ENCODE data around the gene PGAP6.
"Not testable (repeated sequence)": the region's sequence is repeated elsewhere in the genome, so short reads cannot be mapped to it uniquely, and the experiment has no call there.

The PGAP6 gene

DNA sequence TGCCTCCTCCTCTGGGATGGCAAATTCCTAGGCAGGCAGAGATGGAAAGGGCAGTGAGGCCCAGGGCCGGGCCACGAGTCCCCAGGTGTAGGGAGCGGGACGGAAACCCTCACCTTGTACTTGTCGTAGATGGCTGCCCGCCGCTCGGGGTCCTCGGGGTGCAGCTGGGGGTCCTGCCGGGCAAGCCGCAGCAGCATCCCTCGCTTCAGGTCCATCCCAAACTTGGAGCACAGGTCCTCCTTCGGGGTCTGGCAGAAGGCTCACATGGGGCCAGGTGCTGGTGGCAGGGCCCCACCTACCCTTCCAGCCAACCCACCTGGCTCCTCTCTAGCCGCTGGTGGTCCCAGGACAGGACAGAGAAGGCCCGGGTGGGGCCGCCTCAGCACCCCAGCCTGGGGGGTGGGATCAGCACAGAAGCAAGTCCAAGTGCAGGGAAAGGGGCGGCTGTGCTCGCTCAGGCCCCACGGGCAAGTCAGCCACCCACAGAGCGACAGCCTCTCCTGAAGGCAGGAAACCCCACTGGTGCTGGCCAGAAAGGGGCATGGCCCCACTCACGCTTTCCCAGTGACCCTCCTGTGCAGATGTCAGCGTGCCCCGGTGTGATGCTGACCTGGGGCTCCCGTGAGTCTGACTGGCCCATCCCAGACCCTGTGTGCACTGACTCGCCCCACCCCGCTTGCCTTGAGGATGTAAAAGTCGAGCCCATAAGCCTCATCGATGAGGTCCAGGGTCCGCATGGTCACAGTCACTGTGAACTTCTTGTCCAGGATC, 13.2 kb downstream of the PGAP6 start:
- H3K27me3 Mint-ChIP-seq = no peaks in the 10 kb centered on the region
- H3K4me3 Mint-ChIP-seq = peak overlapping the region; percentile 80
- no peaks in the 10 kb centered on the region for H3K36me3 Mint-ChIP-seq

GRCh38 chr16:367333-367903, 14.4 kb downstream of the PGAP6 start:
- H3K27ac Mint-ChIP-seq = no peak overlapping the region
- peaks cover 16% of the 10 kb centered on the region for H3K4me1 Mint-ChIP-seq (ENCODE audit: low read depth)
- H3K9me3 Mint-ChIP-seq (ENCODE audit: low read depth) = no peaks in the 10 kb centered on the region
- no peaks in the 10 kb centered on the region for H3K36me3 Mint-ChIP-seq
- H3K27me3 Mint-ChIP-seq = no peaks in the 10 kb centered on the region
- no peak overlapping the region for H3K4me3 Mint-ChIP-seq

More for the DNA sequence above, 13.2 kb downstream of the PGAP6 start:
- Mint-ChIP-seq H3K9me3 (ENCODE audit: low read depth) (no peaks in the 10 kb centered on the region), H3K4me1 (ENCODE audit: low read depth) (peaks cover 15% of the 10 kb centered on the region), H3K27ac (no peak overlapping the region)

GRCh38 chr16:366476-366875, 15.3 kb downstream of the PGAP6 start:
- H3K4me3 Mint-ChIP-seq = no peak overlapping the region
- no peaks in the 10 kb centered on the region for H3K9me3 Mint-ChIP-seq (ENCODE audit: low read depth)
- no peaks in the 10 kb centered on the region for H3K36me3 Mint-ChIP-seq
- H3K27ac Mint-ChIP-seq = no peak overlapping the region
- H3K27me3 Mint-ChIP-seq = no peaks in the 10 kb centered on the region
- H3K4me1 Mint-ChIP-seq (ENCODE audit: low read depth) = peaks cover 16% of the 10 kb centered on the region

DNA sequence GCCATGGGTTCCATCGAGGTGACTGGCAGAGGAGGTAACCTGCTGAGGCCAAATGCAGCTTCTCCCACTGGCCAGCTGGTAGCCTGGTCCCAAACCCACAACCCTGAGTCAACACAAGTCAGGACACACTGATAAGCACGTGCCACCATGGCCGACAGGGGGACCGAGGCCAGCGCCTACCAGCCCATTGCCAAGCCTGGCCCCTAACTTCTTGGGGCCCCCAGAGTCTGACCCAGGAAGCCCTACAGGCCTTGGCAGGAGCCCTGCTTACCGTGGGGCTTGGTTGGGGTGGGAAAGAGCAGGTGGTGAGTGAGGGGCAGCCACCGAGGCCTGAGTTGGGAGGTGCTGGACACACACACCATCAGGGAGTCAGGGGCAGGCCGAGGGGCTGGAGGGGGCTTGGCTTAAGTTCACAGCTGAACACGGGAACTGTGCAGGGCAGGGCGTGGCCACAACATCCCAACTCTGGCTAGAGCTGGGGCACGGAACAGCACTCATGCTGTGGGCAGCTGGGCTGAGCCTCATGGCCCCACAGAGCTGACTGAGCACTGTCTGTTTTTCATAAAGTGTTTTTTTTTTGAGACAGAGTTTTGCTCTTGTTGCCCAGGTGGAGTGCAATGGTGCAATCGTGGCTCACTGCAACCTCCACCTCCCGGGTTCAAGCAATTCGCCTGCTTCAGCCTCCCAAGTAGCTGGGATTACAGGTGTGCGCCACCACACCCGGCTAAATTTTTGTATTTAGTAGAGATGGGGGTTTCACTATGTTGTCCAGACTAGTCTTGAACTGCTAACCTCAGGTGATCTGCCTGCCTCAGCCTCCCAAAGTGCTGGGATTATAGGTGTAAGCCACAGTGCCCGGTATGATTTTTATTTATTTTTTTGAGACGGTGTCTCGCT, 16.9 kb downstream of the PGAP6 start:
- Mint-ChIP-seq H3K4me3 (no peak overlapping the region), H3K27me3 (no peaks in the 10 kb centered on the region), H3K4me1 (ENCODE audit: low read depth) (peaks cover 9% of the 10 kb centered on the region), H3K9me3 (ENCODE audit: low read depth) (no peaks in the 10 kb centered on the region), H3K27ac (no peak overlapping the region), H3K36me3 (no peaks in the 10 kb centered on the region)

DNA sequence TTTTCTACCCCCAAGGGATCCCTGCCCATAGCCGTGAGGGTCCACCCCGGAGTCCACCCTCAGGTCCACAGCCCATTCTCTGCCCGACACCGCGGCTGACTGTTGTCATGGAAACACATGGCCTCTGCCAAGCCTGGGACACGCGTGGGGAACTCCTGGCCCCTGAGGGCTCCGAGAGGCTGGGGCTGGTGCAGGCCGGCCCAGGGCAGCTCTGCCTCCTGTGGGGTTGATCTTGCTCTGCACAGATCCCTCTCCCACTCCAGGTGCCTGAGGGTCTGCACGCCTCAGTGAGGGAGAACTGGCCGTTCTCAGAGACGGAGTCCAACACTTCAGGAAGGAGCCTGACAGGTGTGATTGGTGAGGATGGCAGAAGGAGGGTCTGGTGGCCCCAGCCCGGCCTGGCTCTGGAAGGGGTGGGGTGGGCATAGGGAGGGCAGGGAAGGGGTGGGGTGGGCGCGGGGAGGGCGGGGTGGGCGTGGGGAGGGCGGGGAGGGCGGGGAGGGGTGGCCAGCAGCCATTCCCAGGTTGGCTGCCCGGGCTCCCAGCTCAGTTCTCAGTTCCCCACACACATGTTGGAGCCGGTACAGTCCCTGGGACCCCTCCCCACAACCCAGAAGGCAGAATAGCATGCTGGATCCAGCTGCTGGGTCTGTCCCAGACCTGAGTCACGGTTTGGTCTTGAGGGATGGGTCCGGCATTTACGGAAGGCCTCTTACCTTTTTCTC, 17.9 kb downstream of the PGAP6 start:
- Mint-ChIP-seq H3K4me1 (ENCODE audit: low read depth) (peaks cover 5% of the 10 kb centered on the region), H3K27ac (no peak overlapping the region), H3K4me3 (no peak overlapping the region), H3K9me3 (ENCODE audit: low read depth) (no peaks in the 10 kb centered on the region), H3K27me3 (no peaks in the 10 kb centered on the region), H3K36me3 (no peaks in the 10 kb centered on the region)

DNA sequence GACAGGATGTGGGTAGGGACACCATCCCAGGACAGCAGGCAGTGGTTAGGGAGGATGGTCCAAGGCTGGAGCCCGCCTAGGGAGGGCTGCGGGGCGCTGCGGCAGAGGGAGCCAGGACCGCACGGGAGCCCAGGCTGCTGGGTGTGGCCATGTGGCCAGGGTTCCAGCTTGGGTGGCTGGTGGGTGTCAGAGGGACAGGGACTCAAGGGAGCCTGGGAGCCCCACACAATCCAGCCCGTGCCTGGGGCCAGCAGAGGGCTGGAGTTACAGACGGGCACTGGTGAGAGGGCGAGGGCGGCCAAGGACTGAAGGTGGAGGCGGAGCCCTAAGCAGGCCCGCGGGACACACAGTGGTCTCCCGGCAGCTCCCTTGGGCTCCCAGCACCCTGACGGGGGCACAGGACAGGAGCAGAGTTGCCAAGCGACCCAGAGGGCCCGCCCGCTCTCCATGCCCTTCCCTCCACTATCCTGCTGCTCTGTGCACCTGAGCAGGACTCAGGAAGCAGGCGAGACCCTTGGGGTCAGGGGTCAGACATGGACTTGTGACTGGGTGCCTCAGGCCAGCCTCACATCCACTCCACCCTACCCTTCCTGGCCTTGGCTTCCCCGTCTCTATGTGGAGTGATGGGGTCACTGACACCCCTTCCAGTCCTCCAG, 18.5 kb downstream of the PGAP6 start:
- Mint-ChIP-seq H3K27ac (no peak overlapping the region), H3K27me3 (no peaks in the 10 kb centered on the region), H3K9me3 (ENCODE audit: low read depth) (no peaks in the 10 kb centered on the region), H3K4me1 (ENCODE audit: low read depth) (peaks cover 5% of the 10 kb centered on the region), H3K36me3 (no peaks in the 10 kb centered on the region), H3K4me3 (no peak overlapping the region)

DNA sequence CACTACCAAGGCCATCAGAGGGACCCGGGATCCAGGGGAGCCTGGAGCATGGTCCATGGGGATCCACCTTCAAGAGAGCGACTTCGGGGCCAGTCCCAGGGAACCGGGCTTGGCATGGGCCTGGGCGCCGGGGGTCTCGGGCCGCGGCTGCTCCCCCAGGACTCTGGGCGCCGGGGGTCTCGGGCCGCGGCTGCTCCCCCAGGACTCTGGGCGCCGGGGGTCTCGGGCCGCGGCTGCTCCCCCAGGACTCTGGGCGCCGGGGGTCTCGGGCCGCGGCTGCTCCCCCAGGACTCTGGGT, 19.1 kb downstream of the PGAP6 start:
- not testable (repeated sequence) for H3K4me3 Mint-ChIP-seq; H3K4me1 Mint-ChIP-seq (ENCODE audit: low read depth); H3K27ac Mint-ChIP-seq; H3K9me3 Mint-ChIP-seq (ENCODE audit: low read depth); H3K27me3 Mint-ChIP-seq; H3K36me3 Mint-ChIP-seq

- H3K36me3 Mint-ChIP-seq = no peaks in the 10 kb centered on the region
- no peak overlapping the region for H3K27ac Mint-ChIP-seq
- no peaks in the 10 kb centered on the region for H3K27me3 Mint-ChIP-seq
- H3K9me3 Mint-ChIP-seq (ENCODE audit: low read depth) = no peaks in the 10 kb centered on the region
- H3K4me1 Mint-ChIP-seq (ENCODE audit: low read depth) = peaks cover 8% of the 10 kb centered on the region
- H3K4me3 Mint-ChIP-seq = peak overlapping the region; percentile 30
Observed at GRCh38 chr16:361872-362701, 19.7 kb downstream of the PGAP6 start.

DNA sequence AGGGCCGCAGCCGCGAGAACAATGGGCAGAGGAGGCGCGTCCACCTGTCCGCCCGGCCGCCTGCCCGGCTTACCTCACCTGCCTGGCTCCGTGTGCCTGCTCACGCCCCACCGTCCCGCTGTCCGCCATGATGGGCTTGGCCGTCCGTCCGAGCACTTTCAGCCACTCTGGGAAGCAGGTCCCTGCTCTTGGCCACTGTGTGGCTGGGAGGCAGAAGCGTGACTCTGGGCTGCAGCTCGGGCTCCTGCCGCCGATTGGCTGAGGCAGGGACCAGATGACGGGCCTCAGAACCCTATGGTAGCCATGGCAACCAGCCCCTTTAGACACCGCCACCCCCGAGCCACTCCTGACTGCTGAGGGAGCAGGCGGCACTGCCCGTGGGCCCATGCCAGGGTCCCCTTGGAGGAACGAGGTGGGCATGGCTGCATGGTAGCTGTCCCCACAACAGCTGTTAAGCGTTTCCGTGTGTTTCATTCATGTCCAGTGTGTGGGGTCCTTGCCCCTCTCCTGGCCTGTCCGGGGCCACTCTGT, 20.4 kb downstream of the PGAP6 start:
- Mint-ChIP-seq H3K36me3 (no peaks in the 10 kb centered on the region), H3K27me3 (no peaks in the 10 kb centered on the region), H3K4me3 (no peak overlapping the region), H3K27ac (no peak overlapping the region), H3K9me3 (ENCODE audit: low read depth) (no peaks in the 10 kb centered on the region), H3K4me1 (ENCODE audit: low read depth) (peaks cover 9% of the 10 kb centered on the region)

DNA sequence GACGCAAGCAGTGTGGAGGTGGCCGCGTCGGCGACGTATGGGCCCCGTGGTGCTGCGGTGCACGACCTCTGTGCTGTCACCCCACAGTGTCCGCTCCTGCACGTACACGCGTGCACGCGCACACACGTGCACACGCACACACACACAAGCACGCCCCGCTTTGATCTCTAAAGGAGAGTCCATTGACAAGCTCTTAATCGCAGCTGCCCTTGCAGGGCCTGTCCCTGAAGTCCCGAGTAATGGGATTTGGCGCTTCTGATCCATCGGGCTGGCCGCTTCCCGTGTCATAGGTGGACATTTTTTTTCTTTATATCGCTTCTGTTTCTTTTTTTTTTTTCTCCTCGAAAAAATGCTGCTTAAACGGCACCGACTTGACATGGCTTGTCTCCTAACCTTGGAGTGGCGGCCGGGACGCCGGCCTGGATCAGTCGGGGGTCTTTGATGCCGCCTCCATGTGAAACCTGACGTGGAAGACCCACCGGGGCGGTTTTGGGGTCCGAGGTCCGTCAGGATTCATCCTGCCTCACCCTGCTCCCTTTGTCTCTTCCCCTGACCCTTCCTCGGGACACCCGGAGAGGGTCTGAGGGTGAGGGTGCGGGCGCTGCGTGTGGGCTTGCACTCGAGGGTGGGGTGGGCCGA, 21.0 kb downstream of the PGAP6 start:
- Mint-ChIP-seq H3K4me1 (ENCODE audit: low read depth) (peaks cover 14% of the 10 kb centered on the region), H3K27me3 (no peaks in the 10 kb centered on the region), H3K27ac (no peak overlapping the region), H3K36me3 (no peaks in the 10 kb centered on the region), H3K4me3 (no peak overlapping the region), H3K9me3 (ENCODE audit: low read depth) (no peaks in the 10 kb centered on the region)

DNA sequence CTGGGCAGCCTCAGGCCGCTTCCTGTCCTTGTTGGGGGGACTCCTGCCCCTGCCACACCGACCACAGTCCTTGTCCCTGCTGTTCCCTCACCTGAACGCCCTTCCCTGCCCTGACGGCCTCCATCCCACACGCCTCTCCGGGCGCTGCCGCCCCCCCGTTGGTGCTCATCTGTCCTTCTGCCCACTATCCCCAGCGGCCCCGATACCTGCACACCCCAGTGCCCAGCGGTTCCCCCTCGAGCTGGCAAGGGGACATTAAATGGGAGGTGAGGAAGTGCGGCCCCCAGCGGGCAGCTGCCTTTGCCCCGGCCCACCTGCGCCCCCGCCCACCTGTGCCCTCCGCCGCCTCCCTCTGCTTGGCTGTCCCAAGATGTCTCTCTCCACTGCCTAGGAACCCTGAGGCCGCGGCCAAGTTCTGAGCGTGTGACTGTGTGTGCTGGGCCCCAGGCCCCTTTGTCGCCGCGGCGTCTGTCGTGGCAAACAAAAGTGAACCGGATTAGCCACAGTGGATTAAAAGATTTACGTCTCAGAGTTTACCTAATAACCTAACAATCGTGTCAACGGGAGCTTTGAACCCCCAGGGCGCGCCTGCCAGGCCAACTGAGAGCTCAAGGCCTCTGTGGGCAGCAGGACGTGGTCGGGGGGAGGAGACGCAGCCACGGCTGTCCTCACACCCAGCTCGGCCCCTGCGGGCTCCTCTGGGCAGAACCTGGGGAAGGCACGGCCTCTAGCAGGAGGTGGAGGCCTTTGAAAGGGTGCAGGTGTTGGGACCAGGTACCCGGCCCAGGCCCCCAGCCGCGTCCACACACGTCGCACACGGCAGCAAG, 21.7 kb downstream of the PGAP6 start:
- H3K4me1 Mint-ChIP-seq (ENCODE audit: low read depth) = peaks cover 20% of the 10 kb centered on the region
- H3K27me3 Mint-ChIP-seq = no peaks in the 10 kb centered on the region
- no peak overlapping the region for H3K4me3 Mint-ChIP-seq
- no peak overlapping the region for H3K27ac Mint-ChIP-seq
- no peaks in the 10 kb centered on the region for H3K36me3 Mint-ChIP-seq
- H3K9me3 Mint-ChIP-seq (ENCODE audit: low read depth) = no peaks in the 10 kb centered on the region

DNA sequence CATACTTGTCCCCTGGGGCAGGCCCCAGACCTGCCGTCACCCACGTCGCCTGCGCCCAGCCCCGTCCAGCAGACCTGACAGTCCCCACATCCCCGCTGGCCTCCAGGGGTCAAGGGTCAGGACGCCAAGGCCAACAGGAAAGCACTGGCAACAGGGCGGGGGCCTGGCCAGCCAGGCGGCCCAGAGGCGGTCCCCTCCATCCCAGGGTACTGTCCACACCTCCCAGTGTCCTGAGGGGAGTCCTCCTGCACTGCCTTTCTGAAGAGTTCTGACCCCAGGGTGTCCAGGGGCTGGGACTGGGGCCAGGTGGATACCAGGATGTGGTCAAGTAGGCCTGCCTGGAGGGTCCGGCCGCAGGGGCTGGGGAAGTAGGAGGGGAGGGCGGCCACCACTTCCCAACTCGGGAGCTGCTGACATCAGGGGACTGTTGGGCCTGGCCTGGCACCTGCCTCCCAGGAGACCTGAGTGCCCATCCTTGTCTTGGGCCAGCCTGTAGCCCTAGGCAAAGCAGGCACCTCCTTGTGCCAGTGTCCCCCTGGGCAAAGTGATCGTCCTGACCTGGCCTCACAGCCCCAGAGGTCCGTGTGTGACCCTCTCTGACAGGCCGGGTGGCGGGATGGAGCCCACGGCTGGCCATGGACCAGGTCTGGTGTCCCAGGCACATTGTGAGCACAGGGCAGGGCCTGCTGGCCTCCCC, 22.6 kb downstream of the PGAP6 start:
- Mint-ChIP-seq H3K4me1 (ENCODE audit: low read depth) (peaks cover 26% of the 10 kb centered on the region), H3K36me3 (no peaks in the 10 kb centered on the region), H3K27me3 (no peaks in the 10 kb centered on the region), H3K4me3 (no peak overlapping the region), H3K9me3 (ENCODE audit: low read depth) (no peaks in the 10 kb centered on the region), H3K27ac (no peak overlapping the region)
